ENCODE data around the gene CNN1.

Gene CNN1

DNA sequence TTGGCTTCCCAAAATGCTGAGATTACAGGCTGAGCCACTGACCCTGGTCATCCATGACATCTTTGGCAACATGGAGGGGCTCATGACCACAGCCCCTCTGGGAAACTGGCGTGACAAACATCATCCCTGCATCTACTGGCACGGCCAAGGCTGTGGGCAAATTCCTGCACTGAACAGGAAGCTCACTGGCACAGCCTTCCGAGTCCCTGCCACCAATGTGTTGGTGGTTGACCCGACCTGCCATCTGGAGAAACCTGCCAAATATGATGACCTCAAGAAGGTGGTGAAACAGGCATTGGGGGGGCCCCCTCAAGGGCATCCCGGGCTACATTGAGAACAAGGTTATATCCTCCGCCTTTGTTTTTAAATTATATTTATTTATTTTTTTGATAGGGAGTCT is 47.7 kb downstream of the CNN1 start:
- Histone ChIP-seq H3K36me3 (ENCODE audit: control insufficient read depth, insufficient read depth, low read length) (no peaks in the 10 kb centered on the region), H3K4me3 (ENCODE audit: low read depth, low read length) (no peak overlapping the region)

DNA sequence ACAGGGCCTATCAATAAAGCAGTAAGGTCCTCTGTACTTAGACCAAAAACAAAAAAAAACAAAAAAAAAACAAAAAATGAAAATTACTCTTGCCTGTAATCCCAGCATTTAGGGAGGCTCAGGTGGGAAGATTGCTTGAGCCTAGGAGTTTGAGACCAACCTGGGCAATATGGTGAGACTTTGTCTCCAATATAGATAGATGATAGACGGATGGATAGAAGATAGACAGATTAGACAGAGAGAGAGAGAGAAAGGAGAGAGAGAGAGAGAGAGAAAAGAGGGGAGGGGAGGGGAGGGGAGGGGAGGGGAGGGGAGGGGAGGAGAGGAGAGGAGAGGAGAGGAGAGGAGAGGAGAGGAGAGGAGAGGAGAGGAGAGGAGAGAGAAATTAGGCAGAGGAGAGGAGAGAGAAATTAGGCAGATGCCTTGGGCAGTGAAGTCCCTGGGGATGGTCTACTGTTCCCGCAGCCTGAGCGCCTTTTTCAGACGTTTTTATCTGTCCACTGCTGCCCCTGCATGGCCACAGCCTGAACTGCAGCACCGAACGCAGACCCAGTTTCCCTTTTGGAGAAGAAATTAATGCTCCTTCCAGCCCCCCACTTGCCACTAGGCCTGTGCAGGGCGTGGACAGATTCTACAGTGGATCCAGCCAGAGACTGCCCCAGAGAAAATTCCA is 48.8 kb downstream of the CNN1 start:
- Histone ChIP-seq H3K9me3 (ENCODE audit: control insufficient read depth, low read length) (no peaks in the 10 kb centered on the region), H3K27me3 (ENCODE audit: control insufficient read depth, insufficient read depth, low read length) (no peaks in the 10 kb centered on the region), H2AFZ (peak overlapping the region; percentile 72), H3K9ac (no peak overlapping the region), H3K4me3 (ENCODE audit: low read depth, low read length) (no peak overlapping the region), H3K79me2 (no peaks in the 10 kb centered on the region), H3K4me1 (no peaks in the 10 kb centered on the region), H3K27ac (no peak overlapping the region), H3K36me3 (ENCODE audit: control insufficient read depth, insufficient read depth, low read length) (no peaks in the 10 kb centered on the region), H3K4me2 (ENCODE audit: low read length) (no peak overlapping the region)
- TF ChIP-seq, protein P1, sequence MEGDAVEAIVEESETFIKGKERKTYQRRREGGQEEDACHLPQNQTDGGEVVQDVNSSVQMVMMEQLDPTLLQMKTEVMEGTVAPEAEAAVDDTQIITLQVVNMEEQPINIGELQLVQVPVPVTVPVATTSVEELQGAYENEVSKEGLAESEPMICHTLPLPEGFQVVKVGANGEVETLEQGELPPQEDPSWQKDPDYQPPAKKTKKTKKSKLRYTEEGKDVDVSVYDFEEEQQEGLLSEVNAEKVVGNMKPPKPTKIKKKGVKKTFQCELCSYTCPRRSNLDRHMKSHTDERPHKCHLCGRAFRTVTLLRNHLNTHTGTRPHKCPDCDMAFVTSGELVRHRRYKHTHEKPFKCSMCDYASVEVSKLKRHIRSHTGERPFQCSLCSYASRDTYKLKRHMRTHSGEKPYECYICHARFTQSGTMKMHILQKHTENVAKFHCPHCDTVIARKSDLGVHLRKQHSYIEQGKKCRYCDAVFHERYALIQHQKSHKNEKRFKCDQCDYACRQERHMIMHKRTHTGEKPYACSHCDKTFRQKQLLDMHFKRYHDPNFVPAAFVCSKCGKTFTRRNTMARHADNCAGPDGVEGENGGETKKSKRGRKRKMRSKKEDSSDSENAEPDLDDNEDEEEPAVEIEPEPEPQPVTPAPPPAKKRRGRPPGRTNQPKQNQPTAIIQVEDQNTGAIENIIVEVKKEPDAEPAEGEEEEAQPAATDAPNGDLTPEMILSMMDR (IDR thresholded peaks at IDR 0.05) = peak; percentile 93

More for the DNA sequence above, 47.7 kb downstream of the CNN1 start:
- Histone ChIP-seq H3K4me2 (ENCODE audit: low read length) (no peak overlapping the region), H3K27ac (no peak overlapping the region), H3K9me3 (ENCODE audit: control insufficient read depth, low read length) (no peaks in the 10 kb centered on the region), H3K79me2 (no peaks in the 10 kb centered on the region), H3K4me1 (no peaks in the 10 kb centered on the region), H2AFZ (no peak overlapping the region), H3K27me3 (ENCODE audit: control insufficient read depth, insufficient read depth, low read length) (no peaks in the 10 kb centered on the region), H3K9ac (no peak overlapping the region)
- TF ChIP-seq, protein P1 (IDR thresholded peaks at IDR 0.05) = no peak

DNA sequence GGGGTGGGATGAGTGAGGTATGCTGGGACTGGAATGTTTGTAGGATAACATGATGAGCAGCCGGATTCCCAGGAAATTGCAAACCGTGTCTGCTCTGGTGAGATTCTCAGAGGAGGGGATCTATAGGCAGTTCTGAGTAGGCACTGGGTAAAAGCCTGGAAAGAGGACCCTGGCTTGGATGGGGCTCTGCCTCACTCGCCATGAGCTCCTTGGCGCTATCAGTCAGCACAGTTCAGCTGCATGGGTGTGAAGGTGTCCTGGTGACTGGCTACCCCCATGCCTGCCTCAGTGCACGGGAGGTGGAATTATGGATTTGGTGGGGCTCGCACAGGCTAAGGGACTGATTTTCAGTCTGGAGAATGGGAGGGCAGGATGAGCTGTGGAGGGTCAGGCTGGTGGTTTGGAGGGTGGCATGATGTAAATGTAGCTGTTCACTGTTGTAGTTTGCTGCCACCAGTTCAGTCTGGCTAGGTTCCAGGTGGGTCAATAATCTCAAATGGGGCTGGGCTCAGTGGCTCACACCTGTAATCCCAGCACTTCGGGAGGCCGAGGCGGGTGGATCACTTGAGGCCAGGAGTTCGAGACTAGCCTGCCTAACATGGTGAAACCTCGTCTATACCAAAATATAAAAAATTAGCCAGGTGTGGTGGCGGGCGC is 49.5 kb downstream of the CNN1 start:
- Histone ChIP-seq H3K36me3 (ENCODE audit: control insufficient read depth, insufficient read depth, low read length) (no peaks in the 10 kb centered on the region), H3K9ac (no peak overlapping the region), H3K9me3 (ENCODE audit: control insufficient read depth, low read length) (no peaks in the 10 kb centered on the region), H3K27me3 (ENCODE audit: control insufficient read depth, insufficient read depth, low read length) (no peaks in the 10 kb centered on the region), H2AFZ (peak overlapping the region; percentile 72), H3K27ac (no peak overlapping the region), H3K4me3 (ENCODE audit: low read depth, low read length) (no peak overlapping the region), H3K79me2 (no peaks in the 10 kb centered on the region), H3K4me1 (no peaks in the 10 kb centered on the region), H3K4me2 (ENCODE audit: low read length) (no peak overlapping the region)
- TF ChIP-seq, protein P1 (IDR thresholded peaks at IDR 0.05) = no peak

DNA sequence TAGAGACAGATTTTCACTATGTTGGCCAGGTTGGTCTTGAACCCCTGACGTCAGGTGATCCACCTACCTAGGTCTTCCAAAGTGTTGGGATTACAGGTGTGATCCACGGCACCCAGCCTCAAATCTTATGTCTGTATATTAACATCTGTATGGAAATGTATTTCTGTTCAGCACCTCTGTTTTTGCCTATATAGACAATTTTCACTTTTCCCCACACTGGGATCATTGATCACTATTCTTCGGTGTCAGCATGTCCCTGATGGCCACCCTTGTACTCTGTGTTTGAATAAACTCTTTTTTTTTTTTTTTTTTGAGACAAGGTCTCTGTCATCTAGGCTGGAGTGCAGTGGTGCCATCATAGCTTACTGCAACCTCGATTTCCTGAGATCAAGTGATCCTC is 55.4 kb downstream of the CNN1 start:
- Histone ChIP-seq H3K79me2 (peaks cover 11% of the 10 kb centered on the region), H3K4me2 (ENCODE audit: low read length) (no peak overlapping the region), H3K4me3 (ENCODE audit: low read depth, low read length) (no peak overlapping the region), H3K9me3 (ENCODE audit: control insufficient read depth, low read length) (no peaks in the 10 kb centered on the region), H3K27ac (no peak overlapping the region), H3K4me1 (no peaks in the 10 kb centered on the region), H3K9ac (no peak overlapping the region), H3K36me3 (ENCODE audit: control insufficient read depth, insufficient read depth, low read length) (no peaks in the 10 kb centered on the region), H3K27me3 (ENCODE audit: control insufficient read depth, insufficient read depth, low read length) (no peaks in the 10 kb centered on the region), H2AFZ (no peak overlapping the region)
- TF ChIP-seq, protein P1 (IDR thresholded peaks at IDR 0.05) = no peak

DNA sequence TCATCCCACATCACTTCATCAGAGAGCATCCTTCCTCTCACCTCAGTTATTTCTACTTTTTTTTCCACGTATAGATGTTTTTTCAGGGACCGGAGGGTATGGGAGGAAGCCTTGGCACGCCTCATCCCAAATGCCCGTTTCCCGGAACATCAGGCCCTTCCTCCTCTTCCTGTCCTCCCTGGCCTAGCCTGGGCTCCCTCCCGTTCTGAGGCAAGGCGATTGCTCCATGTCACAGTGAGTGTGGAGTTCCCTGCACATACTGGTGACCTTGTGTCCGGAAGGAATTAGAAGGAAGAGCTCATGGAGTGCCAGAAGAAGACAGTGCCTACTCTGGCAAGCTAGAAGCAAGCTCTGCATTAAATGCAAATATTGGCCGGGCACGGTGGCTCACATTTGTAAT is 57.5 kb downstream of the CNN1 start:
- Histone ChIP-seq H3K9me3 (ENCODE audit: control insufficient read depth, low read length) (no peaks in the 10 kb centered on the region), H3K4me1 (no peaks in the 10 kb centered on the region), H3K27me3 (ENCODE audit: control insufficient read depth, insufficient read depth, low read length) (no peaks in the 10 kb centered on the region), H2AFZ (no peak overlapping the region), H3K4me3 (ENCODE audit: low read depth, low read length) (no peak overlapping the region), H3K79me2 (peaks cover 26% of the 10 kb centered on the region), H3K36me3 (ENCODE audit: control insufficient read depth, insufficient read depth, low read length) (no peaks in the 10 kb centered on the region), H3K27ac (no peak overlapping the region), H3K9ac (no peak overlapping the region), H3K4me2 (ENCODE audit: low read length) (no peak overlapping the region)
- TF ChIP-seq, protein P1 (IDR thresholded peaks at IDR 0.05) = no peak

Data from parathyroid adenoma (tissue), 2 donors.